Endothelial cell (in vitro differentiated cells): ENCODE results near the gene AFF1. TPM values are rescaled to one million over a fixed set of nuclear protein-coding genes. Genes with fewer than 3 reads are reported as not detected.
A peak's percentile ranks its signal among the peaks of the same experiment; 100 is the strongest.

Experiments
- DNase-seq: peaks from one replicate; pipeline ENCODE4 v3.0.0; 2021; ENCODE audit warnings: low spot score
- H3K27ac Mint-ChIP-seq: one replicate; pipeline ENCODE4 v1.8.0; 2021; ENCODE audit warnings: mixed read lengths, inconsistent platforms; ENCODE audit not compliant: unreplicated experiment
- H3K27me3 Mint-ChIP-seq: one replicate; pipeline ENCODE4 v1.8.0; 2021; ENCODE audit warnings: mild to moderate bottlenecking, moderate library complexity, mixed read lengths, inconsistent platforms; ENCODE audit not compliant: unreplicated experiment
- H3K36me3 Mint-ChIP-seq: one replicate; pipeline ENCODE4 v1.8.0; 2021; ENCODE audit warnings: mild to moderate bottlenecking, low read depth, mixed read lengths, inconsistent platforms; ENCODE audit not compliant: unreplicated experiment
- H3K4me1 Mint-ChIP-seq: one replicate; pipeline ENCODE4 v1.8.0; 2021; ENCODE audit warnings: mild to moderate bottlenecking, mixed read lengths, inconsistent platforms; ENCODE audit not compliant: unreplicated experiment
- H3K4me3 Mint-ChIP-seq: one replicate; pipeline ENCODE4 v1.8.0; 2021; ENCODE audit warnings: mild to moderate bottlenecking, mixed read lengths, inconsistent platforms; ENCODE audit not compliant: unreplicated experiment
- H3K9me3 Mint-ChIP-seq: one replicate; pipeline ENCODE4 v1.8.0; 2021; ENCODE audit warnings: mixed read lengths, inconsistent platforms; ENCODE audit not compliant: unreplicated experiment
- CTCF ChIP-seq: fragments of 200-600 bp; sonication (generic); IDR thresholded peaks from one replicate; pipeline ENCODE4 v1.5.0; 2021; ENCODE audit warnings: antibody characterized with exemption; ENCODE audit not compliant: unreplicated experiment
- total RNA-seq: library from RNA; stranded (reverse); fragmentation: NEBNext Ultra II Directional; extraction: Animal tissue kit (Norgen Biotek cat#: 25700); gene quantifications from one replicate; pipeline ENCODE4 v1.2.1, GENCODE V29; 2021; ENCODE audit not compliant: unreplicated experiment

AFF1 gene
- total RNA-seq, 1 donor from 2014 or later: 93.1 TPM

DNA sequence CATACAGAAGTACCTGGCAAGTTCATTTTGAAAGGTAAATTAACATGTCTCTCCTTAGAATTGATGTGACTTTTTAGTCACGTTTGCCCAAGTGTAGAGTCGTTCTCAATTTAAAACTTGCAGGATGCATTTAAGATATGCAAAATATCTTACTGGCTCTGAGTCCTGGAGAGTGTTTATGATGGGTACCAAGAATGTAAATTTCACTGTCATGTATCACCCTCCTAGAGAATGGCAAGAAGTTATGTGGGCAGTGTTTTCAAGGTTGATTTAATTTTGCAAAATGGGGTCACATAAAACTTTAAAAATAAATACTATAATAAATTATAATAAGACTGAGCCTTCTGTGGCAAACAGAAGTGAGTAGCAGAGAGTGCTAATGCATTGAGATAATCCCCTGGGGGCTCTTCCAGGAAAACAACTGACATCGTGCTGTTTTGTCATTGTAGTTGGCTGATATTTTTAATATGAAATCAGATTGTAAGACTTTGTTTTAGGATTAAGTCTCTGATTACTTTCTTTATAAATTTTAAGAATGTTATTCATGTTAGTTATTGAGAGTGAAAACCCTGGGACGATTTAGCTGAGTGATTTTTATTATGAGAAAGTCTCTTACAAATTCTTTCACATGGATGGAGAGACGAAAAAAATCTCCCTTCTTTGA is 103.0 kb downstream of the AFF1 start:
- Mint-ChIP-seq H3K4me3 (no peak overlapping the region), H3K36me3 (no peaks in the 10 kb centered on the region), H3K27ac (peak overlapping the region; percentile 70), H3K27me3 (no peaks in the 10 kb centered on the region), H3K4me1 (peaks cover 50% of the 10 kb centered on the region), H3K9me3 (no peaks in the 10 kb centered on the region)
- no peak for DNase-seq
- no peak for TF ChIP-seq CTCF

DNA sequence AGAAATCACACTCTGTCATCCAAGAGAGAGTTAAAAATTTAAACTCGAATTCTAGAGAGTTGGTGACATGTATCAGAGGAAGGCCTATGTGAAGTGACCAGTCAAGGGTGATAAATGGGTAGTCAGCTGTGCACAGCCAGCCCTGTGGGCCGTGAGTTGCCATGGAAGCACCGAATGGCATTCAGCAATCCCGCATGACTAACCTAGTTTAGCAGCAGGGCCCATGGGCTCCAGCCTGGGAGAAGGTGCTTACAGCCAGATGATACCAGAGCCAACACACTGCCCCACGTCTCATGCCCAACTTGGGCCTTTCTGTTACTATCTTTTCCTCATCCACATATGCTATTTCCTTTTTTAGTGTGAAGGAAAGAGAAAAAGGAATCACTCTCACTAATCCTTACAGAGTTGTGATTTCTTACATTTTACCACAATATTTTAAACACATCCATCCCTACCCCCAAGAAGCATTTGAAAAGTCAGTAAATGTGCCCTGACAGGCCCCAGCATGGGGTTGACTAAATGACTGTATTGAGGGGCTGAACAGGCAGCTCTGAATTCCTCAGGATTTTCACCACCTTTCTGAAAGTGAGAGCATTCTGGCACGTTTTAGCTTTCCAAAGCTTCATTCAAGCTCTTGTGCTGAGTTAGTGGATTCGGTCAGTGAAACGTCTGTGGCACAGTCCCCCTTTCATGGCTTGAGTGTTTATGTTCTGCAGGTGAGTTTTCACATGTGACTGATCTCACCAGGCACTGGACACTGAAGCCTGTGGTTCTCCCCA is 104.2 kb downstream of the AFF1 start:
- Mint-ChIP-seq H3K4me3 (no peak overlapping the region), H3K27ac (peak overlapping the region; percentile 76), H3K4me1 (peaks cover 60% of the 10 kb centered on the region), H3K36me3 (no peaks in the 10 kb centered on the region), H3K9me3 (no peaks in the 10 kb centered on the region), H3K27me3 (no peaks in the 10 kb centered on the region)
- DNase-seq: no peak
- no peak for TF ChIP-seq CTCF

DNA sequence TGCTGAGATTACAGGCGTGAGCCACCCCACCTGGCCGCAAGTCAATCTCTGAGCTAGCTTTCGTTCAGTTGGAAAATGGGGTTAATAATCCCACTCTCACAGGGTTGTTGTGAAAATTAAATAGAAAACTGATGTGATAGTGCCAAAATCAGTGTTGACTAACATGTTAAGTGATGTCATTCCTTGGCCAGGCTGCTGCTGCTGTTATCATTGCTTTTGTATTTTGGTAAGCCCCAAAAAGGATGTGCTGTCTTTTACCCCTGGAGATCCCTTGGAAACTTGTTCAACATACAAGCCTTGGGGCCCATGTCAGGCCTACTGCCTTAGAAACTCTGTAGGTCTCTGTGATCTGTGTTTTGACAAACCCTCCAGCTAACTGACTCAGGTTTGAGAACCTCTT is 106.3 kb downstream of the AFF1 start:
- Mint-ChIP-seq H3K4me1 (peaks cover 55% of the 10 kb centered on the region), H3K9me3 (no peaks in the 10 kb centered on the region), H3K27me3 (no peaks in the 10 kb centered on the region), H3K4me3 (no peak overlapping the region), H3K27ac (no peak overlapping the region), H3K36me3 (no peaks in the 10 kb centered on the region)
- no peak for TF ChIP-seq CTCF
- DNase-seq: no peak

DNA sequence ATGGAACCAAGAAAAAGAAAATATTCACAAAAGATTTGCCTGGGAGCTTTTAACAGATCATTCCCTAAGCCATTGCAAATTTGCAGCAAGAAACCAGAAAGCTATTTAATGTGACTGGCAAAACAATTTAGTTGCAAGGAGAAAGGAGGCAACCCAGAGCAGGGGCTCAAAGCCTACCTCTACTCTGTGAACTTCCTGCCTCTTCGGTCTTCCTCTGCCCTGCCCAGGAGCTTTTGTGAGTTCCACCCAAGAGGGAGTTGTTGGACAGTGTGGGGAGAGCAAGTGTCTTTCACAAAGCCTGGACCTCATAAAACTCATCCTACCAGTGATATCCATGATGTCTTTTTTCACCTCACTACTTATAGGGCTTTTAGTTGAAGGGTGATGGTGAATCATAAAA is 107.4 kb downstream of the AFF1 start:
- Mint-ChIP-seq H3K27me3 (no peaks in the 10 kb centered on the region), H3K36me3 (peaks cover 3% of the 10 kb centered on the region), H3K4me3 (no peak overlapping the region), H3K9me3 (no peaks in the 10 kb centered on the region), H3K4me1 (peaks cover 47% of the 10 kb centered on the region), H3K27ac (no peak overlapping the region)
- DNase-seq: no peak
- TF ChIP-seq CTCF: no peak
